AG04450 (cell line): Measurements from ENCODE around the gene HOXA13. TPM values are rescaled to one million over a fixed set of nuclear protein-coding genes. Genes with fewer than 3 reads are reported as not detected.

Source experiments
- CTCF ChIA-PET: fragments of 300-600, 350-600 bp; formaldehyde crosslinking; extraction: SDS; loops from one replicate; lab custom pipeline; 2022; ENCODE audit warnings: antibody characterized with exemption, inconsistent platforms; lab: Charles Lee
- POLR2A ChIA-PET: fragments of 350-600 bp; formaldehyde crosslinking; extraction: SDS; loops from one replicate; lab custom pipeline; 2021; ENCODE audit warnings: antibody characterized with exemption, inconsistent platforms; lab: Yijun Ruan, JAX
- DNase-seq: peaks from one replicate; pipeline ENCODE4 v3.0.0-alpha.2; 2011; ENCODE audit warnings: low read depth, low spot score
- H3K27ac ChIP-seq: one replicate; pipeline ENCODE4 v1.5.1; 2012; ENCODE audit warnings: low read depth, low read length, control low read depth
- H3K27me3 ChIP-seq: one replicate; pipeline ENCODE4 v1.6.0; 2012; ENCODE audit warnings: low read length; ENCODE audit not compliant: control insufficient read depth, insufficient read depth
- H3K4me3 ChIP-seq: 2 replicates; pipeline ENCODE4 v1.5.1; 2011; ENCODE audit warnings: mild to moderate bottlenecking, low read depth, low read length, control low read depth
- H3K9me3 ChIP-seq: 2 replicates; pipeline ENCODE4 v1.5.1; 2012; ENCODE audit warnings: low read length; ENCODE audit not compliant: control insufficient read depth, insufficient read depth
- polyA plus RNA-seq: library from polyadenylated mRNA; depleted of rRNA; stranded (reverse); fragments of >200 nt; gene quantifications from 2 replicates; pipeline ENCODE4 v1.2.3, GENCODE V29; 2011
- TF ChIP-seq, protein P1 (sequence below): IDR thresholded peaks from 2 replicates; pipeline ENCODE4 v1.5.1; 2011; ENCODE audit warnings: low read depth, low read length, control low read depth, inconsistent platforms

Gene HOXA13
- polyA plus RNA-seq, 1 experiment = not detected

DNA sequence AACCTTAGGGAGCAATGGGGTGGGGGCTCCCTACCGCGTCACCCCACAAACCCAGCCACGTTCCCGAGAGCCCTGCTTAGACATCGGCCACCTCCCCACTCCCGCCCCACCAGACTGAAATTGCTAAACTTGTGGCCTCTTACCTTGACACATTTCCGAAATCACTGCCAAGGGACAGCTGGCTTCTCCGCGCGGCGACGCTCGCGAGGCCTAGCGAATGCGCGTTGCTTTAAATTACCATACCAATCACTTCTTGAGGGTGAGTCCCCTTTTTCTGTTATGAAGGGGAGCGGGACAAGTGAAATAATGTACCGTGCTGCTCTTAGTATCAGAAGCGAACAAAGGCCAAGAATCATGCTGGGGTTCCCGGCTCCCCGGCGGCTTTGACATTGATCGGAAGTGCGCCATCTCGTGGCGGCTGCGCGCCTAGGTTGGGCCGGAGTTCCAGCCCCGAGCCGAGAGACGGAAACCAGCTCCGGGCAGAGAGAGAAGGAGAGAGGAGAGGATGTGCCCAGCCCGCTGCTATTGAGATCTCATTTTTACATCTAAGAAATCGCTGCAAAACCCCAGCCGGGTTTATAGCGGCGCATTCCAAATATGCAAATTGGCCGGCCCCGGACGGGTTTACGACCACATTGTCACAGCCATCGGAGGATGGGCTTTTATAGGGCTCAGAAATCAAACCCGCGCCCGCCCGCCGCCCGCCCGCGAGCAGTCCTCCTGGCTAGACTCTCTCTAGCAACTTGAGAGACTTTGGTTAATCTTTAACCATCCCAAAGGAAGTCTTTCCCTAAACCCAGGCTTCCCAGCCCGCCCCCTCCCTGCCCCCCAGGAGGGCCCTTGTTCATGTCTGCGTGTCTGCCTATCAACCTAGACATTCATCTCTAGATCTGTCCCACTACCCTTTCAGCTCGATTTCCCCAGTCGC is 20.1 kb downstream of the HOXA13 start:
- H3K9me3 ChIP-seq = peaks cover 8% of the 10 kb centered on the region; the same call in 1 of the 2 replicates
- H3K27me3 ChIP-seq = peaks cover 92% of the 10 kb centered on the region
- H3K27ac ChIP-seq = no peak overlapping the region
- POLR2A ChIA-PET = interaction anchor here (0.7 kb wide), 1 partner anchor 1334 kb away, joined by 5 read pairs; no protein-coding TSS in a partner anchor
- H3K4me3 ChIP-seq = peak overlapping the region; percentile 32
- DNase-seq = no peak
- CTCF ChIA-PET = interaction anchor here (0.6 to 3.2 kb wide), 50 partner anchors 9 to 1325 kb away, joined by 3 to 25 read pairs (median 4); partner anchors contain the start of genes HOXA5, HOXA7 and HOXA9
- TF ChIP-seq, protein P1, sequence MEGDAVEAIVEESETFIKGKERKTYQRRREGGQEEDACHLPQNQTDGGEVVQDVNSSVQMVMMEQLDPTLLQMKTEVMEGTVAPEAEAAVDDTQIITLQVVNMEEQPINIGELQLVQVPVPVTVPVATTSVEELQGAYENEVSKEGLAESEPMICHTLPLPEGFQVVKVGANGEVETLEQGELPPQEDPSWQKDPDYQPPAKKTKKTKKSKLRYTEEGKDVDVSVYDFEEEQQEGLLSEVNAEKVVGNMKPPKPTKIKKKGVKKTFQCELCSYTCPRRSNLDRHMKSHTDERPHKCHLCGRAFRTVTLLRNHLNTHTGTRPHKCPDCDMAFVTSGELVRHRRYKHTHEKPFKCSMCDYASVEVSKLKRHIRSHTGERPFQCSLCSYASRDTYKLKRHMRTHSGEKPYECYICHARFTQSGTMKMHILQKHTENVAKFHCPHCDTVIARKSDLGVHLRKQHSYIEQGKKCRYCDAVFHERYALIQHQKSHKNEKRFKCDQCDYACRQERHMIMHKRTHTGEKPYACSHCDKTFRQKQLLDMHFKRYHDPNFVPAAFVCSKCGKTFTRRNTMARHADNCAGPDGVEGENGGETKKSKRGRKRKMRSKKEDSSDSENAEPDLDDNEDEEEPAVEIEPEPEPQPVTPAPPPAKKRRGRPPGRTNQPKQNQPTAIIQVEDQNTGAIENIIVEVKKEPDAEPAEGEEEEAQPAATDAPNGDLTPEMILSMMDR = peak; percentile 90

DNA sequence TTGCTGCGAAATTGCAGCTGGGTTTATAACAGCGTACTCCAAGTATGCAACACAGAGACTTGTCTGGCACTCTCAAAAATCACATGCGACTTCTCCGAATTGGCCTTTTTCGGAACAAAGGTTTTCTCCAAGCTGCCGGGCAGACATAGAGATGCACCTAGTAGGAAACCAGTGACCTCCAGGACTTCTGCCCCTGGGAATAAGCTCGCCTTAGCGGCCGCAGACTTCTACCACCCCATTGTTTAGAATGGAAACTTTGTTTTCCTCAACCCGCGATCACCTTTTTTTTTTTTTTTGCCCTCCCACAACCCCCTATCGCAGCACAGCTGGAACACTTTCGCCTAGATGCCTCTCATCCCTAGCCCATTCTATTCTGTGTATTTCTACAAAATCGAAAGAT is 20.9 kb downstream of the HOXA13 start:
- ChIA-PET CTCF (interaction anchor here (0.6 to 3.2 kb wide), 33 partner anchors 9 to 1286 kb away, joined by 3 to 25 read pairs (median 4); partner anchors contain the start of genes HOXA5, HOXA7 and HOXA9), POLR2A (interaction anchor here (0.7 kb wide), 2 partner anchors 988 to 1333 kb away, joined by 3 to 5 read pairs; no protein-coding TSS in a partner anchor)
- TF ChIP-seq, protein P1 = no peak
- Histone ChIP-seq H3K27me3 (peaks cover 94% of the 10 kb centered on the region), H3K27ac (no peak overlapping the region), H3K9me3 (peaks cover 11% of the 10 kb centered on the region; the same call in 1 of the 2 replicates), H3K4me3 (no peak overlapping the region)
- no peak for DNase-seq

DNA sequence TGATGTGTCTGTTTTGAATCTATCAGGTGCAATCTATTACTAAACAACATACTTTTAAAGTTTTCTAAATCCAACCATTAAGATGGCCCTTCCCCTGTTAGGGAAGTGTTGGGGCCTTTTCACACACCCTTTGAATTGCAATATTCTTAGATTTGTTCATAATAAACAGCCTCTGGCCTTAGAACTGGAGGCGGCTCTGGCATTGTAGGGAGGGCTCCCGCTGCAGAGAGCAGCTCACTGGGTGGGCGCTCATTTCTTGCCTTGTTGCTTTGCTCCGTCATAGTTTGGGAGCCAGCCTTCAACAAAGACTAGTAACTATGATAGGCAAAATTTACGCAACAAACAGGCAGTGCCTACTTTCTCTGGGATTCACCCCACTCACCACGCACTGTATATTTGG is 21.5 kb downstream of the HOXA13 start:
- TF ChIP-seq, protein P1 = no peak
- DNase-seq = no peak
- H3K27ac ChIP-seq = no peak overlapping the region
- CTCF ChIA-PET = interaction anchor here (0.6 to 4.2 kb wide), 11 partner anchors 12 to 1285 kb away, joined by 3 to 21 read pairs (median 7); no protein-coding TSS in a partner anchor
- peaks cover 88% of the 10 kb centered on the region for H3K27me3 ChIP-seq
- no peak overlapping the region for H3K4me3 ChIP-seq
- POLR2A ChIA-PET = interaction anchor here (0.7 kb wide), 1 partner anchor 988 kb away, joined by 3 read pairs; no protein-coding TSS in a partner anchor
- H3K9me3 ChIP-seq = peaks cover 9% of the 10 kb centered on the region; the same call in 1 of the 2 replicates

DNA sequence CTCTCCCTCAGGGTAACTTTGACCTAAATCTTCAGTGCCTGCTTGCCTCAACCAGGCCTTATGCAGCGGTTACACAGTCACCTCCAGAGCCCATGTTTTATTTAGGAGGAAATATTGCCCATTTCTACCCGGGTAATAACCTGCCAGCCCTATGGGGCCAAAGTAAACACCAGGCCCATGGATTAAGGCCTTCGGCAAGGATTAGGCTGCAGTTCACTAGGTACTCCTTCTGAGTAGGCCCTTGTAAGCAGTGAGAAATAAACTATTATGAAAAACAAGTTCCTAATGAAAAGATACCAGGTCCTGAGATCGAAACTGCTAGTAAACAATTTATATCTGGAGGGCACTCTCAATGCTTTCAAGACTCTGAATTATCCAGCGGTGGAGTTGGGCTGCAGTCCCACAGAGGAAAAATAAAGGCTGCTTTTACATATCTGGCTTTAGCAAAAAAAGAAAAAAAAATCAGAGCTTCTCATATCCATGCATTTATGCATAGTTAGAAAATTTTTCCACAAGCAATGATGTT is 22.0 kb downstream of the HOXA13 start:
- Histone ChIP-seq H3K4me3 (no peak overlapping the region), H3K9me3 (peaks cover 8% of the 10 kb centered on the region; the same call in 1 of the 2 replicates), H3K27me3 (peaks cover 87% of the 10 kb centered on the region), H3K27ac (no peak overlapping the region)
- ChIA-PET CTCF (interaction anchor here (1.5 to 4.2 kb wide), 7 partner anchors 13 to 1285 kb away, joined by 6 to 21 read pairs (median 15); no protein-coding TSS in a partner anchor), POLR2A (no interaction called here)
- no peak for DNase-seq
- TF ChIP-seq, protein P1 = no peak
